T-helper 1 cell (primary cell): ENCODE data around the gene PSMG3.
"Not testable (repeated sequence)": the region's sequence is repeated elsewhere in the genome, so short reads cannot be mapped to it uniquely, and the experiment has no call there.

Experiments used
- DNase-seq, 5 donors: peaks; one replicate each; pipeline ENCODE4 v3.0.0-alpha.2; 2012 to 2020

Gene PSMG3

DNA sequence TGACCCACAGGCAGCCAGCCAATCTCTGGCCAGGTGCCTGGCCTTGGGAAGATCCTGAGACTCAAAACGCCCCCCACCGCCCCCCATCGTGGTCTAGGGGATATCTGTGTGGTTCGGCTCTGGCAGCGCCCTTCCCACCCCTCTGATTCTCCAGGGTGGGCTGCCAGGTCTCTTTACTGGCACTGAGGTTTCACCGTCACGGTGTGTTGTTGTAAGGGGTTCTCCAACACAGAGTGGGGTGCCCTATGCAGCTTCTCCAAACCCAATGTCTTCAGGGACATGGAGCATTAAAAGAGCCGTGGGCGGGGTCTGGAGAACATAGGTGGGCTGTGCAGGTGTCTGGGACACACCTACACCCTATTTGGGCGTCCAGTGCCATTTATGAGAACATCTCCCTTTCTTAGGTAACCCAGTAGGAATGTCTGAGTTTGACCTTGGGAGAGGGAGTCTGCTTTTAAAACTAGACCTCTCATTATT is 37.8 kb downstream of the PSMG3 start:
- DNase-seq = no peak

DNA sequence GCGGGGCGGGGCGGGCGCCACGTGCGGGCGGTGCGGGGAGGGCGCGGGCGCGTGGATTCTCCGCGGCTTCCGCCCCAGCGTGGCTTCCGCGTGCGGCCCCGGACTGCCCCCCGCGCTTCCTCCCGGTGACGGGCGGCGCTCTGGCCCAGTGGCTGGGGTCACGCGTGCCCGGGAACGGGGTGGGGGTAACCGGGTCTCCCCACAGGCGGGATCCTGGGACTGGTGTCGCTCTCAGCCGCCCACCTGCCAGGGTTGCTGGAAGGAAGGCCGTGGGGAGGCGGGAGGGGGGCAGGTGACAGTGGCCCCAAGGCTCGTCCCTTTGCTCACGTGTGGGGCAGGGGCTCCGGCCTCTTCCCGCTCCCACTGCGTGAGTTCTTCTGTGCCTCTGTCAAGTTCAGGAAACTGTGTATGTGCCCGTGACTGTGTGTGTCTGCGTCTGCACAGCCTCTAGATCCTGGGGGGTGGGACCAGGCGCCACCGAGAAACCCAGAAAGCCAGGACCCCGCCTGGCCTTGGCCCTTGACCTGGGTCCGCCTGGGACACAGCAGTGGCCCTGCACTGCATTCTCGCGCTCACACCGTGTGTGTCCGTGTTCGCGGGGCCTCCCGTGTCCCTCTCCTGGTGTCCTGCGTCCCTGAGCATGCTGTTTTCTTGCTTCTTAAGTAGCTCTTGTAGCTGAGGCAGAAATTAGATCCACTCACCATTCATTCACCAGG is 38.4 kb downstream of the PSMG3 start:
- peak; percentile 30 to 62 (median 35) for DNase-seq

GRCh38 chr7:1530946-1531262 is 38.9 kb downstream of the PSMG3 start:
- peak in 1 of 5 donors; percentile 44 for DNase-seq

DNA sequence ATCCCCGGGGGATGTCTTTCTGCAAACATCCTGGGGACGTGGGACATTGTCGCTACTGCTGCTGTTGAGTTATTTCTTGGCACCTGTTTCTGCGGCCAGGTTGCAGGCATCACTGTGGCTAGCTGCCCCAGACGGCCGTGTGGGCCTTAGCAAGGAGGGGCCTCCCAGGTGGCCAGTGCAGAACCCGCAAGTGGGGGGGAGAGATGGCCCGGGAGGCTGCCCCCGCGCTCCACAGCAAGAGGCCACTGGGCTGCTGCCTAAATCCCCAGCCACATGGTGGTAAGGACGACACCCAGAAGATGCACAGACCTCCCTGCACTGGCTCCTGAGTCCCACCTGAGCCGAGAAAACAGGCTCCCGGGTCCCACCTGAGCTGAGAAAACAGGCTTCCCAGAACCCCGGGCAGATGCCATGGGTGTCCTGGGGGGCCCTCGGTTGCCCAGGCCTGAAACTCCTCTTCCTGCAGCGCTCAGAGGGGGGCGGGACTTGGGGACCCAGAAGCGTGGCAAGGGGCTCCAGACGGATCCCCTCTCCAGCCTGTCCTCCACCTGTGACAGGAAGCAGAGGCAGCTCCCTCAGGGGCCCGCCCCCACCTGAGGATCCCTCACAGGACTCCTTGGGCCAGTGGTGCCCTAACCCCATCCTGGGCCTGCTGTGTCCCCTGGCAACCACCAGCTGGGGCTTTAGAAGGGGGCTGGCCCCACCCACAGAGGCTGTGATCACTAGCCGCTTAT is 40.3 kb downstream of the PSMG3 start:
- DNase-seq = no peak

GRCh38 chr7:1526271-1526754 is 43.5 kb downstream of the PSMG3 start:
- DNase-seq = no peak

DNA sequence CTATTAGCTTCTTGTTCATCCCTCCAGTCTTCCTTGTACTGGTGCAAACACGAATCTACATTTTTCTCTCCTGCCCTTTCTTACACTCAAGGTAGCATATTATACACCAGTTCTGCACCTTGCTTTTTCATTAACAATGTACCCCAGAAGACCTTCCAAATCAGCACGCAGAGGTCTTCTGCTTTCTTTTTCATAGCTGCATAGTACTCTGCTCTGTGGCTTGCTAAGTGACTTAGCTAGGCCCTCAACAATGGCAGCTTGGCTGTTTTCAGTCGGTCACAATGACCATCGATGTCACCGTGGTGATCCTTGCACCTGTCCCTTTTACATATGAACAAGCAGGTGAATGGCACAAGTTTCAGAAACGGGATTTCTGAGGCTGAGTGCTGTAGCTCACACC is 44.4 kb downstream of the PSMG3 start:
- no peak for DNase-seq

- DNase-seq = no peak
Observed at GRCh38 chr7:1523844-1524243, 46.0 kb downstream of the PSMG3 start.

- no peak for DNase-seq
Observed at GRCh38 chr7:1523208-1523607, 46.6 kb downstream of the PSMG3 start.

DNA sequence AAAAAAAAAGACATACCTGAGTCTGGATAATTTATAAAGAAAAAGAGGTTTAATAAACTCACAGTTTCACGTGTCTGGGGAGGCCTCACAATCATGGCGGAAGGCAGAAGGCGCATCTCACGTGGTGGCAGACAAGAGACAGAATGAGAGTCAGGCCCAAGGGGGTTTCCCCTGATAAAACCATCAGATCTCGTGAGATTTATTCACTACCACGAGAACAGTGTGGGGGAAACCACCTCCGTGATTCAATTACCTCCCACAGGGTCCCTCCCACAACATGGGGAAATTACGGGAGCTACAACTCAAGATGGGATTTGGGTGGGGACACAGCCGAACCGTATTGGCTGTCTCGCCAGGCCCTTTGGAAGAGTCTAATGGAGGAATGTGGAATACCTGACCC is 48.4 kb downstream of the PSMG3 start:
- DNase-seq = no peak

- DNase-seq = no peak
Observed at GRCh38 chr7:1520539-1521234, 49.1 kb downstream of the PSMG3 start.

DNA sequence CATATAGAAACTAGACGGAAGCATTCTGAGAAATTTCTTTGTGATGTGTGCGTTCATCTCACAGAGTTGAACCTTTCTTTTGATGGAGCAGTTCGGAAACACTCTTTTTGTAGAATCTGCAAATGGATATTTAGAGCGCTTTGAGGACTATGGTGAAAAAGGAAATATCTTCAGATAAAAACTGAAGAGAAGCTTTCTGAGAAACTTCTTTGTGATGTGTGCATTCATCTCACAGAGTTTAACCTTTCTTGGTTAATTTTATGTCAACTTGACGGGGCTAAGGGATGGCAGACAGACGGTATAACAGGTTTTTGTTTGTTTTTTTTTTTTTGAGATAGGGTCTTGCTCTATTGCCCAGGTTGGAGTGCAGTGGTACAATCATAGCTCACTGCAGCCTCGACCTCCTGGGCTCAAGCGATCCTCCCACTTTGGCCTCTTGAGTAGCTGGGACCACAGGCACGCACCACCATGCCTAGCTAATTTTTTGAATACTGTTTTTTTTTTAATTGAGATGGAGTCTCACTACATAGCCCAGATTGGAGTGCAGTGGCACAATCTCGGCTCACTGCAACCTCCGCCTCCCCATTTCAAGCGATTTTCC is 50.4 kb downstream of the PSMG3 start:
- DNase-seq = not testable (repeated sequence)
